GM12878 (cell line): ENCODE data around the gene ADAMTSL2. TPM values are rescaled to one million over a fixed set of nuclear protein-coding genes. Genes with fewer than 3 reads are reported as not detected.

Experiments
- ATAC-seq: fragments of 200-7000 bp; cut with Tn5 transposase; 3 replicates; pipeline ENCODE4 v1.9.1; 2020; ENCODE audit warnings: mild to moderate bottlenecking, moderate library complexity
- BruUV-seq: library from RNA; stranded (reverse); fragments of 400-500 nt; replicated peaks from 2 replicates; lab custom pipeline; 2021; lab: Mats Ljungman, UMichigan
- CTCF ChIA-PET: fragments of 300-600 bp; sonication (Branson Sonifier 250); formaldehyde crosslinking; extraction: SDS; loops from one replicate; lab custom pipeline; 2021; ENCODE audit warnings: inconsistent platforms; lab: Yijun Ruan, JAX
- POLR2A ChIA-PET: fragments of 350-600 bp; formaldehyde crosslinking; extraction: SDS; loops from one replicate; lab custom pipeline; 2021; ENCODE audit warnings: inconsistent platforms; lab: Charles Lee
- RAD21 ChIA-PET: fragments of 300-600 bp; sonication (Branson Sonifier 250); formaldehyde crosslinking; loops from one replicate; lab custom pipeline; 2023; ENCODE audit warnings: antibody characterized with exemption; ENCODE audit not compliant: unreplicated experiment; lab: Charles Lee
- SMC1A ChIA-PET: fragments of 300-600 bp; sonication (Branson Sonifier 250); formaldehyde crosslinking; loops from one replicate; lab custom pipeline; 2023; ENCODE audit not compliant: unreplicated experiment, uncharacterized antibody; lab: Charles Lee
- DNase-seq: peaks from one replicate; pipeline ENCODE4 v3.0.0-alpha.2; 2011; ENCODE audit warnings: low read depth, low spot score
- FAIRE-seq: peaks from 3 replicates; lab custom pipeline; 2011; peaks lifted over from hg19 to GRCh38; lab: Jason Lieb, UNC
- H2AFZ ChIP-seq: 2 replicates; pipeline ENCODE4 v1.6.0; 2011; ENCODE audit warnings: low read depth, low read length, control low read depth; ENCODE audit not compliant: control insufficient read depth
- H3K27ac ChIP-seq: 2 replicates; pipeline ENCODE4 v1.5.1; 2011; ENCODE audit warnings: control low read depth; ENCODE audit not compliant: control insufficient read depth, insufficient read depth
- H3K27me3 ChIP-seq, 2 experiments: replicated peaks in 1 of 2; 2 replicates each; pipeline versions ENCODE4 v1.6.0 to v1.6.1; 2011; ENCODE audit warnings: low read length in 1 of 2; ENCODE audit not compliant: control insufficient read depth in 2 of 2, insufficient read depth in 2 of 2
- H3K36me3 ChIP-seq, 2 experiments: 2 replicates each; pipeline ENCODE4 v1.5.1; 2011; ENCODE audit warnings: low read length in 1 of 2; ENCODE audit not compliant: control insufficient read depth in 2 of 2, insufficient read depth in 2 of 2
- H3K4me1 ChIP-seq: 2 replicates; pipeline ENCODE4 v1.6.1; 2011; ENCODE audit warnings: mild to moderate bottlenecking, low read length, moderate library complexity, mixed read lengths; ENCODE audit not compliant: control insufficient read depth, insufficient read depth
- H3K4me2 ChIP-seq: 2 replicates; pipeline ENCODE4 v1.6.0; 2011; ENCODE audit warnings: control low read depth; ENCODE audit not compliant: control insufficient read depth, insufficient read depth
- H3K4me3 ChIP-seq: fragments of 200-600 bp; sonication (generic); 2 replicates; pipeline ENCODE4 v1.5.1; 2016
- H3K79me2 ChIP-seq: 2 replicates; pipeline ENCODE4 v1.6.0; 2011; ENCODE audit warnings: low read length; ENCODE audit not compliant: control insufficient read depth, insufficient read depth
- H3K9ac ChIP-seq: 2 replicates; pipeline ENCODE4 v1.8.0; 2011; ENCODE audit warnings: low read length, control low read depth, mixed read lengths; ENCODE audit not compliant: control insufficient read depth, insufficient read depth
- H3K9me3 ChIP-seq: replicated peaks from 3 replicates; pipeline ENCODE4 v1.5.1; 2011; ENCODE audit warnings: mild to moderate bottlenecking, low read length; ENCODE audit not compliant: control insufficient read depth, insufficient read depth
- H4K20me1 ChIP-seq: 2 replicates; pipeline ENCODE4 v1.6.0; 2011; ENCODE audit not compliant: control insufficient read depth, insufficient read depth
- KLF5 ChIP-seq: fragments of 450-650 bp; IDR thresholded peaks from 2 replicates; pipeline ENCODE4 v1.6.1; 2014; ENCODE audit warnings: mild to moderate bottlenecking; ENCODE audit not compliant: partially characterized antibody
- NFYB ChIP-seq: IDR thresholded peaks from 2 replicates; pipeline ENCODE4 v1.6.1; 2011; ENCODE audit warnings: low read depth, mild to moderate bottlenecking, low read length, improper control_type of control experiment, moderate library complexity; ENCODE audit not compliant: insufficient read depth
- SMAD1 ChIP-seq: fragments of 450-650 bp; IDR thresholded peaks from 2 replicates; pipeline ENCODE4 v1.6.1; 2018; ENCODE audit warnings: mild to moderate bottlenecking, low read depth; ENCODE audit not compliant: partially characterized antibody
- SMAD5 ChIP-seq: IDR thresholded peaks from 2 replicates; pipeline ENCODE4 v1.6.1; 2016; ENCODE audit warnings: antibody characterized with exemption, low read depth
- WRNIP1 ChIP-seq: IDR thresholded peaks from 2 replicates; pipeline ENCODE4 v1.6.1; 2011; ENCODE audit warnings: low read depth, low read length, improper control_type of control experiment, borderline replicate concordance
- ZNF207 ChIP-seq: fragments of 450-650 bp; IDR thresholded peaks from 2 replicates; pipeline ENCODE4 v1.6.1; 2014; ENCODE audit warnings: antibody characterized with exemption, mild to moderate bottlenecking, borderline replicate concordance
- ZNF687 ChIP-seq: fragments of 450-650 bp; IDR thresholded peaks from 2 replicates; pipeline ENCODE4 v1.6.1; 2017; ENCODE audit warnings: mild to moderate bottlenecking, moderate library complexity
- WGBS: methylation state at CpG from one replicate; pipeline ENCODE4 v1.1.6; 2016; ENCODE audit warnings: low lambda C conversion rate; ENCODE audit not compliant: insufficient replicate concordance, insufficient coverage; ENCODE audit errors: missing lambda C conversion rate; 5-methylcytosine and 5-hydroxymethylcytosine counted together
- in situ Hi-C: fragments of 300-500 bp; cut with MboI; formaldehyde crosslinking; loops from 9 replicates; pipeline ENCODE4 v1.14.3; 2018; ENCODE audit warnings: mixed read lengths
- intact Hi-C: fragments of 100-400 bp; cut with micrococcal nuclease; formaldehyde crosslinking; loops from one replicate; pipeline ENCODE4 v1.14.2; 2022; ENCODE audit not compliant: unreplicated experiment
- polyA plus RNA-seq, 11 experiments: library from polyadenylated mRNA; depleted of rRNA in 4 of 11; unstranded in 6 of 11; stranded (reverse) in 5 of 11; fragments of >200 nt; fragmentation: Nextera tagmentation in 4 of 11; fragmentation: Illumina TruSeq in 1 of 11; extraction: Ambion mirVana in 4 of 11; extraction: Trizol in 1 of 11; gene quantifications; 1 replicate in 1 of 11; 2 replicates in 10 of 11; pipeline versions ENCODE4 v1.2.1 to v1.2.3, GENCODE V29; 2011 to 2016; ENCODE audit warnings: inconsistent platforms in 2 of 11, missing spikeins in 2 of 11, low read depth in 1 of 11
- total RNA-seq, 4 experiments: library from RNA; depleted of rRNA in 3 of 4; stranded (reverse); fragments of >200 nt in 3 of 4; fragmentation: Illumina TruSeq in 1 of 4; extraction: Trizol in 1 of 4; gene quantifications; 2 replicates each; pipeline versions ENCODE4 v1.2.1 to v1.2.3, GENCODE V29; 2013 to 2021

The ADAMTSL2 gene
- total and polyA plus RNA-seq, 10 of the 15 experiments (the other 5 are each of a cell fraction or from before 2014, with no cell fraction given): 0.07 TPM; not detected in 9

GRCh38 chr9:133516961-133517350 is 17.5 kb upstream of the ADAMTSL2 start:
- 30% methylated on average over 9 of the region's 9 CpGs for WGBS
- SMC1A ChIA-PET: no interaction called here
- BruUV-seq: no TSS peak
- H3K9me3 ChIP-seq: no peaks in the 10 kb centered on the region
- H3K27me3 ChIP-seq: peaks cover 0 to 2% of the 10 kb centered on the region in 2 experiments; a peak in 2 of 4 replicates
- no peak overlapping the region for H3K4me2 ChIP-seq
- intact Hi-C loops: no loop called here
- H3K4me1 ChIP-seq: no peaks in the 10 kb centered on the region
- CTCF ChIA-PET: interaction anchor here (0.7 kb wide), 1 partner anchor 66 kb away, joined by 3 read pairs; no protein-coding TSS in a partner anchor
- no peak overlapping the region for H3K4me3 ChIP-seq
- FAIRE-seq: no peak
- no peaks in the 10 kb centered on the region for H4K20me1 ChIP-seq
- H3K36me3 ChIP-seq: no peaks in the 10 kb centered on the region
- no peak overlapping the region for H3K9ac ChIP-seq
- no peaks in the 10 kb centered on the region for H3K79me2 ChIP-seq
- DNase-seq: no peak
- TF ChIP-seq WRNIP1: no peak
- no peak for TF ChIP-seq SMAD5
- TF ChIP-seq SMAD1: no peak
- no peak for TF ChIP-seq ZNF207
- no peak for TF ChIP-seq KLF5
- no peak for TF ChIP-seq NFYB
- TF ChIP-seq ZNF687: no peak
- no peak overlapping the region for H2AFZ ChIP-seq
- POLR2A ChIA-PET: no interaction called here
- RAD21 ChIA-PET: no interaction called here
- no peak for ATAC-seq
- no peak overlapping the region for H3K27ac ChIP-seq
- in situ Hi-C loops: no loop called here
